Measurements from ENCODE around the gene C2CD3.

Gene C2CD3

GRCh38 chr11:73969091-73969490 lies 201.7 kb downstream of the C2CD3 start:
- peaks cover 40% of the 10 kb centered on the region for H3K36me3 Mint-ChIP-seq (ENCODE audit: insufficient read depth)
- peak overlapping the region; percentile 83 for H3K27ac Mint-ChIP-seq (ENCODE audit: low read depth)
- ATAC-seq (replicated peaks; ENCODE audit: extremely low read depth, poor library complexity, severe bottlenecking) (no peak), DNase-seq (ENCODE audit: low spot score in 2 of 2) (no peak)
- peaks cover 61% of the 10 kb centered on the region for H3K4me1 Mint-ChIP-seq
- no peaks in the 10 kb centered on the region for H3K27me3 Mint-ChIP-seq
- H3K4me3 Mint-ChIP-seq = peak overlapping the region; percentile 59
- no peaks in the 10 kb centered on the region for H3K9me3 Mint-ChIP-seq

DNA sequence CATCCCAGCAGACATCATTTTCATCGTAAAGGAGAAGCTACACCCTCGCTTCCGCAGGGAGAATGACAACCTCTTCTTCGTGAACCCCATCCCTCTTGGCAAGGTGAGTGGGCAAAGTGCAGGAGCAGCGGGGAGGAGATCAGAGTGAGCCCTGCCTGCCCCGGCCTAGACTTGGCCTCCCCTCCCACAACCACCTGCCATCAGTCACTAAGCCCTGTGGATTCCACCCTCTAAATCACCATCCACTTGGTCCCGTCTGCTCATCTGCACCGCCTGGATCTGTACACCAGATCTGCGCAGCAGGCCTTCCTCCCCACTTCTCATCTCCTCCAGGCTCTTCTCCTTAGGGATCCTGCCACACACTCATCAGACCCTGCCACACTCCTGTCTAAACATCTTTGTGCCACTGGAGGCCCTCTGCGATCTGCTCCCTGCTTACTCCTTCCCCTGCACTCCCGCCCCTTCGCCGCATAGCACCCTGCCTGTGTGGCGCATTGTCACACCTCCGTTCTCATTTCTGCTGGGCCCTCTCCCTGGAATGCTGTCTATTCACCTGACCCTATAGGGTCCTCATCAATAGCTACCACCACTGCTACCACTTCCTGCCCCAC lies 202.3 kb downstream of the C2CD3 start:
- Mint-ChIP-seq H3K4me1 (peaks cover 58% of the 10 kb centered on the region), H3K27ac (ENCODE audit: low read depth) (peak overlapping the region; percentile 83), H3K9me3 (no peaks in the 10 kb centered on the region), H3K4me3 (peak overlapping the region; percentile 59), H3K27me3 (no peaks in the 10 kb centered on the region), H3K36me3 (ENCODE audit: insufficient read depth) (peaks cover 35% of the 10 kb centered on the region)
- ATAC-seq (replicated peaks; ENCODE audit: extremely low read depth, poor library complexity, severe bottlenecking) = no peak
- no peak for DNase-seq (ENCODE audit: low spot score in 2 of 2)

- no peak for DNase-seq (ENCODE audit: low spot score in 2 of 2)
- H3K4me1 Mint-ChIP-seq = peaks cover 33% of the 10 kb centered on the region
Measured at GRCh38 chr11:73965764-73966121, 205.1 kb downstream of the C2CD3 start.

GRCh38 chr11:73965076-73965763 lies 205.6 kb downstream of the C2CD3 start:
- H3K36me3 Mint-ChIP-seq (ENCODE audit: insufficient read depth) = peaks cover 17% of the 10 kb centered on the region
- H3K4me3 Mint-ChIP-seq = no peak overlapping the region
- no peak for ATAC-seq (replicated peaks; ENCODE audit: extremely low read depth, poor library complexity, severe bottlenecking)
- no peaks in the 10 kb centered on the region for H3K27me3 Mint-ChIP-seq
- peaks cover 32% of the 10 kb centered on the region for H3K4me1 Mint-ChIP-seq
- H3K27ac Mint-ChIP-seq (ENCODE audit: low read depth) = no peak overlapping the region
- H3K9me3 Mint-ChIP-seq = no peaks in the 10 kb centered on the region
- DNase-seq (ENCODE audit: low spot score in 2 of 2) = no peak

More at GRCh38 chr11:73965764-73966121, 205.1 kb downstream of the C2CD3 start:
- Mint-ChIP-seq H3K27ac (ENCODE audit: low read depth) (peak overlapping the region; percentile 70), H3K36me3 (ENCODE audit: insufficient read depth) (peaks cover 20% of the 10 kb centered on the region), H3K4me3 (no peak overlapping the region), H3K9me3 (no peaks in the 10 kb centered on the region), H3K27me3 (no peaks in the 10 kb centered on the region)
- no peak for ATAC-seq (replicated peaks; ENCODE audit: extremely low read depth, poor library complexity, severe bottlenecking)

- ATAC-seq (replicated peaks; ENCODE audit: extremely low read depth, poor library complexity, severe bottlenecking) = no peak
- Mint-ChIP-seq H3K4me3 (no peak overlapping the region), H3K27me3 (no peaks in the 10 kb centered on the region), H3K9me3 (no peaks in the 10 kb centered on the region), H3K4me1 (peaks cover 18% of the 10 kb centered on the region), H3K27ac (ENCODE audit: low read depth) (peak overlapping the region; percentile 71), H3K36me3 (ENCODE audit: insufficient read depth) (peaks cover 9% of the 10 kb centered on the region)
- no peak for DNase-seq (ENCODE audit: low spot score in 2 of 2)
Measured at GRCh38 chr11:73963861-73964260, 206.9 kb downstream of the C2CD3 start.
